Activated CD4-positive, alpha-beta memory T cell treated with anti-CD3 and anti-CD28 coated beads, Interleukin-2, amount 10 ng/mL, durations not matched to agents 7 days and 5 days (primary cell): ENCODE data around the gene ARHGAP26. TPM values are rescaled to one million over a fixed set of nuclear protein-coding genes. Genes with fewer than 3 reads are reported as not detected.

ENCODE experiments used
- CTCF ChIA-PET: fragments of 350-600 bp; sonication (Branson Sonifier 250); formaldehyde crosslinking; loops from one replicate; lab custom pipeline; 2021; ENCODE audit warnings: antibody characterized with exemption, inconsistent platforms; lab: Charles Lee
- POLR2A ChIA-PET: fragments of 350-600 bp; sonication (Branson Sonifier 250); formaldehyde crosslinking; loops from one replicate; lab custom pipeline; 2021; ENCODE audit warnings: antibody characterized with exemption; lab: Charles Lee
- DNase-seq: peaks from one replicate; pipeline ENCODE4 v3.0.0-alpha.2; 2020
- H3K27ac Mint-ChIP-seq: one replicate; pipeline ENCODE4 v1.8.0; 2021; ENCODE audit warnings: mild to moderate bottlenecking, mixed read lengths
- H3K27me3 Mint-ChIP-seq: one replicate; pipeline ENCODE4 v1.8.0; 2021; ENCODE audit warnings: mixed read lengths
- H3K36me3 Mint-ChIP-seq: one replicate; pipeline ENCODE4 v1.8.0; 2021; ENCODE audit warnings: low read depth, mixed read lengths
- H3K4me1 Mint-ChIP-seq: one replicate; pipeline ENCODE4 v1.8.0; 2021; ENCODE audit warnings: mixed read lengths
- H3K4me3 Mint-ChIP-seq: one replicate; pipeline ENCODE4 v1.8.0; 2021; ENCODE audit warnings: mild to moderate bottlenecking, mixed read lengths
- H3K9me3 Mint-ChIP-seq: one replicate; pipeline ENCODE4 v1.8.0; 2021; ENCODE audit warnings: mixed read lengths
- total RNA-seq, 2 experiments: library from RNA; stranded (reverse); gene quantifications; one replicate each; pipeline ENCODE4 v1.2.3, GENCODE V29; 2021

Gene ARHGAP26
- total RNA-seq, 2 experiments from 2014 or later = 14.8 to 17.1 TPM

DNA sequence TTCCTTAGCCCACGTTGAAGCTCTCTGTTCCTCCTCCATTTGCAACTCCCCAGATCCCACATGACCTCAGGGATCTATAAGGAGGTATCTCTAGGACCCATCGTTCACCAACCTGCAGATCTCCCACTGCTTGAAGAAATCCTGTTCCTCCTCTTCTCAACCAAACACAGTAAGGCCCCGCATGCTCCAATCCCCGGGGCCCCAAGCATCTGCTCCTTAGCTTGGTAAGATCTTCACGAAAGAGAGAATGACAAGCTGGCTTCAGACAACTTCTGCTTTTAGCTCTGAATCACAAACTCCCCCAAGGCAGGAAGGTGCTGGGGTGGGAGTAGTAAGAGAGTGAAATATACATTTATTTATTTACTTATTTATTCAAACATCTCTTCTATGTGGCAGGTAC is 33.0 kb upstream of the ARHGAP26 start:
- H3K36me3 Mint-ChIP-seq = no peaks in the 10 kb centered on the region
- DNase-seq = no peak
- H3K4me1 Mint-ChIP-seq = peaks cover 13% of the 10 kb centered on the region
- H3K9me3 Mint-ChIP-seq = no peaks in the 10 kb centered on the region
- ChIA-PET CTCF (interaction anchor here (1.0 to 2.9 kb wide), 3 partner anchors 11 to 130 kb away, joined by 4 to 9 read pairs (median 8); no protein-coding TSS in a partner anchor), POLR2A (no interaction called here)
- peaks cover 4% of the 10 kb centered on the region for H3K27me3 Mint-ChIP-seq
- H3K27ac Mint-ChIP-seq = no peak overlapping the region
- H3K4me3 Mint-ChIP-seq = no peak overlapping the region

- ChIA-PET POLR2A (no interaction called here), CTCF (interaction anchor here (1.1 to 1.8 kb wide), 4 partner anchors 9 to 148 kb away, joined by 3 to 6 read pairs (median 4); no protein-coding TSS in a partner anchor)
- H3K27me3 Mint-ChIP-seq = peaks cover 6% of the 10 kb centered on the region
- H3K4me1 Mint-ChIP-seq = no peaks in the 10 kb centered on the region
- no peak overlapping the region for H3K27ac Mint-ChIP-seq
- H3K36me3 Mint-ChIP-seq = no peaks in the 10 kb centered on the region
- DNase-seq = no peak
- no peak overlapping the region for H3K4me3 Mint-ChIP-seq
- no peaks in the 10 kb centered on the region for H3K9me3 Mint-ChIP-seq
Observed at GRCh38 chr5:142740474-142741242, 29.5 kb upstream of the ARHGAP26 start.

DNA sequence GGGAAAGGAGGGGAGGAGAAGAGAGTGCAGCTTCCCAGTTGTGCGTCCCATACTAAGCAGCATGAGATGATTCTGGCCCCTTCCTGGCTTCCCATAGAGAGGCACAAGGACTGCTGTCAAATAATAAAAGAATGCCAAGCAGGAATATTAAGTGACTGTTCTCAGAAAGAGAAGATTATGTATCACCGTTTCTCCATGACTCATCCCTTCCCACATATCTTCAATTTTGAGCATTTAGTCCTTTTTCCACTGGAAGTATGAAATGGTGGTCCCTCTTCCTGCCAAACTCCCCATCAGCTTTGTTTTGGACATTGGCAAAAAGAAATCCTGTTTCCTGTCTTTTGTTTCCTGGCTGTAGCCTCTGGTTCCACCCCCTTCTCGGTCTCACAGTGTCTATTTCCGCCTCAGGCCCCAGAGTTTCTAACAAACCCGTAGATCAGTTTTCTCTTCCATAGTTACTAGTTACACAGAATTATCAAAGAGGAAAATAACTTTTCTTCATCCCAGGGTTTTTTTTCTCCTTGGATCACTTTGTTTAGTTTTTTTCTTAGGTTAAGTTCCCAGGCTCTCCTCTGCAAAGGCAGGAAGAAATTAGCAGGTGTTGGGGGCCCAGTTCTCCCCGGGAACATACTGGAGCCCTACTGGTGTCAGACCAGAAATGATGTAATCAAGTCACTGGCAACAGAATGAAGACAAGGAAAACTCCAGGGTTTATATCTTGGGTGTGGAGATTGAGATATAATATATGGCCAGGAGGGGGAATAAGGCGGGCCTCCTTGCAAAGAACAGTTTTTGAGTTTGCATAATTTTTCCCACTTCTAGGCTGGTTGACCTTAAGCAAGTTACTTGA is 26.4 kb upstream of the ARHGAP26 start:
- H3K4me3 Mint-ChIP-seq = no peak overlapping the region
- CTCF ChIA-PET = interaction anchor here (1.1 to 6.7 kb wide), 5 partner anchors 31 to 138 kb away, joined by 3 to 76 read pairs (median 6); no protein-coding TSS in a partner anchor

DNA sequence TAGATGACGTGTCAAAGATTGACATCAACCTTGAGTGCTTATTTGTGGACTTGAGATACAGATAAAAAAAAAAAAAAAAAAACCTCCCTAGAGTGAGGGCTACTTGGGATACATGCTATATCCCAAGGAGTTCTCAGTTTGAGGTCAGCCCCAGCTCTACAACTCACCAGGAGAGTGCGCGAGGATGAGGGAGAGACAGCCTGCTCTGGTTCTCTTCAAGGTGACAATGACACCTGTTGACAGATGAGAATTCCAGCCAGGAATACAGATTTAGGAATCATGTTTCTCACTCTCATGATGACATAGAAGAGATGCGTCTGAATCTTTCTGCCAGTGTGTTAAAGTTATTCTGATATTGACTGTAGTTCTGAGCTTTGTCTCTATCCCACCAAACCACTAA is 24.9 kb upstream of the ARHGAP26 start:
- CTCF ChIA-PET = interaction anchor here (0.7 to 6.8 kb wide), 4 partner anchors 32 to 244 kb away, joined by 3 to 96 read pairs (median 43); no protein-coding TSS in a partner anchor
- no peaks in the 10 kb centered on the region for H3K36me3 Mint-ChIP-seq
- POLR2A ChIA-PET = no interaction called here

More for the DNA sequence above, 26.4 kb upstream of the ARHGAP26 start:
- no peaks in the 10 kb centered on the region for H3K9me3 Mint-ChIP-seq
- no peak overlapping the region for H3K27ac Mint-ChIP-seq
- DNase-seq = no peak
- POLR2A ChIA-PET = interaction anchor here (1.6 kb wide), 1 partner anchor 16 kb away, joined by 3 read pairs; no protein-coding TSS in a partner anchor
- H3K36me3 Mint-ChIP-seq = no peaks in the 10 kb centered on the region
- peaks cover 9% of the 10 kb centered on the region for H3K27me3 Mint-ChIP-seq
- H3K4me1 Mint-ChIP-seq = peaks cover 3% of the 10 kb centered on the region

DNA sequence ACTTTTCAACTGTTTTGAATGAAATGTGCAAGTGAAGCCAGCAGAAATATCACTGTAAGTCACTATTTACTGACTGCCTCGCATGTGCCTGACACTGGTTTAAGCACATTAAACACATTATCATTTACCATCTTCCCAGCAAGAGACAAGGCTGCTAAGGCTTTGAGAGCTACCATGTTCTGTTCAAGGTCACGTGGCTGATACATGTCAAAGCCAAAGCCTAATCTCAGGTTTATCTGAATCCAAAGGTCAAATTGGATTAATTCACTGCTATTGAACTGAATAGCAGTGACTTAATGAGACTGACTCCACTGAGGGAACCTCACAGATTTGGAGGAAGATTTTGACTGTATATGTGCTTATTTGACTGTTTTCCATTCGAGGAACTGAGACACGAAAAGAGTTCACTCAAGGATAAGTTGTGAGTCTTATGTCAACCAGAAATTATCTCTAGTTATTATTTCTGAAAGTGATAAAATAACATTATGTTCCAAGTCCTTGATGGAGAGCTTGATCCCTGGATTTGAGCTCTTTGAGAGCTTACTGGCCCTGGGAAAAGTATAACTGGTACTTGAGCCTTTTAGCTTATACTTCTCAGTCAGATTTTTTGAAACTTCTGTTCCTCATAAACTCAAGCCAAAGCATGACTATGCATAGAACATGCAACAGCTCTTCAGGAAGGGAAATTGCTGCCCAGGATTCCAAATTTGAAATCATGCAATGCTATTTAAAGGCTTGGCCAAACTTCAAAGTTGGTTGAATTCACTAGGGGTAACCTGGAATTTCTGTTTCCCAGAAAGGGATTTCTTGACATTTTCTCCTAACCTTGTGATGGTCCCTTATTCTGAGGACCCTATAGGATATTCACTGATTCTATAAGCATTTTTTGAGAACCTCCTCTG is 23.4 kb upstream of the ARHGAP26 start:
- H3K36me3 Mint-ChIP-seq = no peaks in the 10 kb centered on the region
- CTCF ChIA-PET = interaction anchor here (1.0 to 6.8 kb wide), 13 partner anchors 9 to 143 kb away, joined by 3 to 96 read pairs (median 8); partner anchors contain the start of gene ARHGAP26

More for the DNA sequence above, 24.9 kb upstream of the ARHGAP26 start:
- H3K4me1 Mint-ChIP-seq = peaks cover 14% of the 10 kb centered on the region
- no peak overlapping the region for H3K4me3 Mint-ChIP-seq
- no peak for DNase-seq
- H3K27ac Mint-ChIP-seq = no peak overlapping the region
- H3K9me3 Mint-ChIP-seq = no peaks in the 10 kb centered on the region
- peaks cover 9% of the 10 kb centered on the region for H3K27me3 Mint-ChIP-seq

GRCh38 chr5:142748132-142748531 is 22.0 kb upstream of the ARHGAP26 start:
- H3K27me3 Mint-ChIP-seq = peaks cover 4% of the 10 kb centered on the region
- ChIA-PET POLR2A (interaction anchor here (0.8 to 1.0 kb wide), 2 partner anchors 21 to 119 kb away, joined by 3 read pairs; no protein-coding TSS in a partner anchor), CTCF (interaction anchor here (0.6 to 6.8 kb wide), 31 partner anchors 8 to 255 kb away, joined by 3 to 96 read pairs (median 6); partner anchors contain the start of gene ARHGAP26)

More for the DNA sequence above, 23.4 kb upstream of the ARHGAP26 start:
- peaks cover 4% of the 10 kb centered on the region for H3K27me3 Mint-ChIP-seq
- H3K27ac Mint-ChIP-seq = no peak overlapping the region
- H3K9me3 Mint-ChIP-seq = no peaks in the 10 kb centered on the region
- peaks cover 14% of the 10 kb centered on the region for H3K4me1 Mint-ChIP-seq
- DNase-seq = no peak
- H3K4me3 Mint-ChIP-seq = no peak overlapping the region
- POLR2A ChIA-PET = interaction anchor here (0.6 kb wide), 1 partner anchor 15 kb away, joined by 3 read pairs; no protein-coding TSS in a partner anchor

GRCh38 chr5:142748568-142749249 is 21.5 kb upstream of the ARHGAP26 start:
- Mint-ChIP-seq H3K36me3 (no peaks in the 10 kb centered on the region), H3K4me3 (no peak overlapping the region), H3K27ac (no peak overlapping the region), H3K27me3 (peaks cover 4% of the 10 kb centered on the region), H3K9me3 (no peaks in the 10 kb centered on the region), H3K4me1 (peaks cover 14% of the 10 kb centered on the region)
- DNase-seq = peak; percentile 59
- CTCF ChIA-PET = interaction anchor here (0.6 to 6.8 kb wide), 34 partner anchors 9 to 255 kb away, joined by 3 to 96 read pairs (median 6); partner anchors contain the start of gene ARHGAP26
- POLR2A ChIA-PET = interaction anchor here (1.0 kb wide), 1 partner anchor 118 kb away, joined by 3 read pairs; no protein-coding TSS in a partner anchor

More at GRCh38 chr5:142748132-142748531, 22.0 kb upstream of the ARHGAP26 start:
- DNase-seq = no peak
- Mint-ChIP-seq H3K9me3 (no peaks in the 10 kb centered on the region), H3K36me3 (no peaks in the 10 kb centered on the region), H3K4me1 (peaks cover 14% of the 10 kb centered on the region), H3K27ac (no peak overlapping the region), H3K4me3 (no peak overlapping the region)

DNA sequence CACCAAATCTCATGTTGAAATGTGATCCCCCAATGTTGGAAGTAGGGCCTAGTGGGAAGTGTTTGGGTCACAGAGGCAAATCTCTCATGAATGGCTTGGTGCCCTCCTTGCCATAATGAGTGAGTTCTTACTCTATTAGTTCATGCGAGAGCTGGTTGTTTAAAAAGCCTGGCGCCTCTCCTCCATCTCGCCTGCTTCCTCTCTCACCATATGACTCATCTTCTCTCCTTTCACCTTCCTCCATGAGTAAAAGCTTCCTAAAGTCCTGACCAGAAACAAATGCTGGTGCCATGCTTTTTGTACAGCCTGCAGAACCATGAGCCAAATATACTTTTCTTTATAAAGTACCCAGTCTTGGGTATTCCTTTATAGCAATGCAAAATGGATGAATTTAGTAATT is 20.9 kb upstream of the ARHGAP26 start:
- H3K9me3 Mint-ChIP-seq = no peaks in the 10 kb centered on the region
- no peaks in the 10 kb centered on the region for H3K36me3 Mint-ChIP-seq
- ChIA-PET POLR2A (no interaction called here), CTCF (interaction anchor here (1.0 to 6.8 kb wide), 23 partner anchors 9 to 164 kb away, joined by 3 to 96 read pairs (median 6); partner anchors contain the start of gene ARHGAP26)
- H3K4me3 Mint-ChIP-seq = no peak overlapping the region
- H3K27me3 Mint-ChIP-seq = peaks cover 4% of the 10 kb centered on the region
- no peak overlapping the region for H3K27ac Mint-ChIP-seq
- DNase-seq = peak; percentile 24
- peaks cover 14% of the 10 kb centered on the region for H3K4me1 Mint-ChIP-seq

DNA sequence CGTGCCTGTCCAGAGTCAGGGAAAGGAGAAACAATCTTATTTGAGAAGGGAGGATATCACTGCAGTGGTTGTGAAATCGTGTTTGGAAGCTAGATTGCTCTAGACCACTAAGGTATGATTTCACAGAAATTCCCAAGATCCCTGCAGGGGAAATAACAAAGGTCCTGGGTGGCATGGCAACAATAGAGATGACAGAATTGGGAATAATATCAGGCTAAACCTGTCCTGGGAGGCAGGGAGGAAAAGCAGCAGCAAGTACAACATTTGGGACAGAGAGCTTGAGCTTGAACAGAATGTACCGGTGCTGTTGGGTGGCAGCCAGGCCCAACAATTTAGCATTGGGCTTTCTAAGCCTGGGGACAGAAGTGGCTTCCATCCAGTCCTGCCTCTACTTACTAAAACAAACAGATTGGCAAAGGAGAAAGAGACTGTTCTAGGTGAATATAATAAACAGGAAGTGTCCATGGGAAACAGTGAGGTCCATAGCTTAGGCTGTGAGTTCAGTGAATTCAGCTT is 17.0 kb upstream of the ARHGAP26 start:
- H3K27me3 Mint-ChIP-seq = peaks cover 3% of the 10 kb centered on the region
- POLR2A ChIA-PET = no interaction called here
- H3K36me3 Mint-ChIP-seq = no peaks in the 10 kb centered on the region
- peaks cover 20% of the 10 kb centered on the region for H3K4me1 Mint-ChIP-seq
- CTCF ChIA-PET = interaction anchor here (0.8 to 3.5 kb wide), 11 partner anchors 11 to 135 kb away, joined by 3 to 15 read pairs (median 4); partner anchors contain the start of gene ARHGAP26
- no peak for DNase-seq
- no peak overlapping the region for H3K27ac Mint-ChIP-seq
- no peak overlapping the region for H3K4me3 Mint-ChIP-seq
- H3K9me3 Mint-ChIP-seq = no peaks in the 10 kb centered on the region

- CTCF ChIA-PET = interaction anchor here (0.9 to 3.5 kb wide), 7 partner anchors 17 to 134 kb away, joined by 3 to 15 read pairs (median 3); no protein-coding TSS in a partner anchor
Observed at GRCh38 chr5:142754031-142754430, 16.1 kb upstream of the ARHGAP26 start.

GRCh38 chr5:142756576-142756975 is 13.6 kb upstream of the ARHGAP26 start:
- Mint-ChIP-seq H3K9me3 (no peaks in the 10 kb centered on the region), H3K4me3 (no peak overlapping the region), H3K27ac (no peak overlapping the region), H3K4me1 (peaks cover 7% of the 10 kb centered on the region), H3K36me3 (no peaks in the 10 kb centered on the region), H3K27me3 (peaks cover 3% of the 10 kb centered on the region)
- ChIA-PET POLR2A (no interaction called here), CTCF (no interaction called here)
- DNase-seq = no peak

More at GRCh38 chr5:142754031-142754430, 16.1 kb upstream of the ARHGAP26 start:
- no peak for DNase-seq
- Mint-ChIP-seq H3K36me3 (no peaks in the 10 kb centered on the region), H3K4me1 (peaks cover 15% of the 10 kb centered on the region), H3K27me3 (peaks cover 3% of the 10 kb centered on the region), H3K9me3 (no peaks in the 10 kb centered on the region), H3K4me3 (no peak overlapping the region), H3K27ac (no peak overlapping the region)
- POLR2A ChIA-PET = interaction anchor here (0.6 kb wide), 1 partner anchor 165 kb away, joined by 3 read pairs; no protein-coding TSS in a partner anchor
